EL (cell line): ENCODE measurements around the gene ADM2.
"Not testable (repeated sequence)": the region's sequence is repeated elsewhere in the genome, so short reads cannot be mapped to it uniquely, and the experiment has no call there.

Experiments used
- DNase-seq: peaks from one replicate; pipeline ENCODE4 v3.0.0-alpha.2; 2016

Gene ADM2

DNA sequence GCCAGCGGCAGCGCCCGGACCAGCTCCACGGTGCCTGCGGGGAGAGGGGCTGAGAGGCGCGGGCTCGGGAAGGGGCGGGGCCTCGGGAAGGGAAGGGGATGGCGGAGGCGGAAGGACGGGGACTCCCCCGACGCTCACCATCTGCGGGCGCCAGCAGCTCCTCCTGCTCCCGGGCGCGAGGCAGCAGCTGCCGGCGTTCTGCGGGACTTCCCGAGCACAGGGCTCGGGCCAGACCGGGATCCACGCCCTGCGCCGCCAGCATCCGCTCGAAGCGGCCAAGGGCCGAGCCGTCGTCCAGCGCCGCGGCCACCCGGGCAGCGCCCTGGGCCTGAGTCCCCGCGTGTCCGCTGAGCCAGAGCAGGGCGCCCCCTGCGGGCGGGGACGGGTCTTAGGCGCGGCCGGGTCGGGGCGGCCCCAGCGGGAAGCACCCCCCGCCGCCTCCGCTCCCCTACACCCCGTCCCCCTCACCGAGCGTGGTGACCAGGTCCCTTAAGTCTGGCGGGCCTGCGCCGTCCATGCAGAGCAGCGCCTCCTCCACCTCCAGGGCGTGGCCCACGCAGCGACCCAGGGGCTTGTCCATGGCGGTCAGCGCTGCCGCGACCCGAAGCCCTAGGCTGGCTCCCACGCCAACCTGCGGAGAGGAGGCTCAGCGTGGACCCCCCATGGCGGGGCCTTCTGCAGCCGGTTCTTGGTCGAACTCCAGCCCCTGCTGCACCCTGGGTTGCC lies 44.9 kb downstream of the ADM2 start:
- peak; percentile 82 for DNase-seq

DNA sequence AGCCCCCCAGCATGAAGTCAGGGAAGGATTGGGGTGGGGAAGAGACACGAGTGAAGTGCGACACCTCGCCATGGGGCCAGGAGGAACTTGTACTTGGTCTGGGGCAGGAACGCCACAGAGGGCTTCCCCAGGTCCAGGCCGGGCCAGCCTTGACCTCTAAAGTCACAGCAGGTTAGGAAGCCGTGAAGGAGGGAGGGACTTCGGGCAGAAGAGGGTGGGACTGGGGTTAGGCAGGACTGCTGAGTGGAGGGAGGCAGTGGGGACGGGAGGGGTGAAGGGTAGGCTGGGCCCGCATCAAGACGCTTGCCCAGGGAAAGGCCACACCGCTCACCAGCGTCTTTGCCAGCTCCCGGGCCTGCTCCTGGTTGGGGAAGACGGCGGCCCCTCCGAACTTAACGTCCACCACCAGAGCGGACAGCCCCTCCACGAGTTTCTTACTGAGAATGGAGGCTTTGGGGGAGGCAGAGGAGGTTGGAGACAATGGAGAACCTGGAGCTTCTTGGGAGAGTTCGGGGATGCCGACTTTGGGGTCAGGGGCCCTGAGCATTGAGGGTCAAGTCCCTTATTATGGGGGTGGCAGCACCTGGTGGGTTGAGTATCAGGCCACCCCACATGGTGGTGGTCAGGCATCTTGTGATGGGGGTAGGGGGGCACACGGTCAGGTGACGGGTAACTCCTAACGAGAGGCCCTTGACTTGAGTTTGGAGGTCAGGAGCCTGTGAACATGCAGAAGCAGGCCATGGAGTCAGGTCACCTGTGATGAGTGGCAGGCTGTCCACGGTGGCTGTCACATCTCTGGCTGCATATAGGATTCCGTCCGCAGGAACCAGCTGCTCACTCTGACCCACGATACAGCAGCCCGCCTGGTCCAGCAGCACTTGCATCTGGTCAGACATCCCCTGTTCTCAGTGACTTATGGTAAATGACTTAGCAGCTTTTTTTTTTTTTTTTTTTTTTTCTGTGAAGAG lies 45.8 kb downstream of the ADM2 start:
- DNase-seq = peak; percentile 40

DNA sequence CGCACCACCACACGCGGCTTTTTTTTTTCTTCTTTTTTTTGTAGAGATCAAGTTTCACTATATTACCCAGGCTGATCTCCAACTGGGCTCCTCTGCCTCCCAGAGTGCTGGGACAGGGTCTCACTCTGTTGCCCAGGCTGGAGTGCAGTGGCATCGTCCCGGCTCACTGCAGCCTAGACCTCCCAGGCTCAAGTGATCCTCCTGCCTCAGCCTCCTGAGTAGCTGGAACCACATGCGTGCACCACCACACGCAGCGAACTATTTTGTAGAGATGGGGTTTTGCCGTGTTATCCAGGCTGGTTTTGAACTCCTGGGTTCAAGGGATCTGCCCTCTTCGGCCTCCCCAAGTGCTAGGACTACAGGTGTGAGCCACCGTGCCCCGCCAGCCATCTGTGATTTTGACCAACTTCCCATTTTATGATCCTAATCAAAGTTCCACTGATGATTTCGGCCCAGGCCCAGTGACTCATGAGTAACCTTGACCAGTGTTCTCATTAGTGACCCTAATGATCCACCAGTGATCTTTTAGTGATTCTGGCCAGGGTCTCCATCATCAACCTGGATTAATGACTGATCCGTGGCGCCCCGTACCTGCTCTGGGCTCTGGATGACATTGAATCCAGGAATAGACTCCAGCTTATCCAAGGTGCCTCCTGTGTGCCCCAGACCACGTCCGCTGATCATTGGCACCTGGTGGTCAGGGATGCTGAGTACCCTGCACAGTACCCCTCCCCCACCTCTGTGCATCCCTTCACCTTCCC lies 46.8 kb downstream of the ADM2 start:
- DNase-seq = no peak

DNA sequence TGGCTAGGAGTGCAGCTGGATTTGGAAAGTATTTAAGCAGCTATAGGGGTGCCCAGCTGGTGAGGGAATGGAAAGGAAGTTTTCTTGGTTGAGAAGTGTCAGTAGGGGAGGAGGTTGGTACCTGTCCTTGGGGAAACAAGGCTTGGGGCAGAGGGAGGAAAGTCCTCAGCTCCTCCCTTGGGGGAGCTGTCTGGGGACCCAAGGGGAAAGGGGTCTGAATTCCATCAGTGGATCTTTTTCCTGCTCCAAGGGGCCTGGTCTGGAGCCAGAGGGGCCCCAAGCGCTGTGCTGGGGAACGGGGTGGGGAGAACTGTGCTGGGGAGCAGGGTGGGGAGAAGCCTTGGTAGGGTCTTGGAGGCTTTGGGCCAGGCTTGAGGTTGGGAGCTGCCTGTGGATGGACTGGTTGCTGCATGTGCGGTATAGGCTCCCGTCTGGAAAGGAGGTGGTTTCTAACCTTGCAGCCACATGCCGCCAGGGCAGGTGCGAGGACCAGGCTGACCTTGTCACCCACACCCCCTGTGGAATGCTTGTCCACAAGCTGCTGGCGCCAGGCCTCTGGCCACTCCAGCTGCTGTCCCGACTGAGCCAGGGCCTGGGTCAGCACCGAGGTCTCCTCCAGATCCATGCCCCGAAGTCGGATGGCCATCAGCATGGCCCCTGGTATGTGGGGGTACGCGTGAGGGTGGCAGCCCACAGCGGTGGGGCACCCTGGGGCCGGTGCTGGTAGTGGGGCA lies 47.5 kb downstream of the ADM2 start:
- DNase-seq = no peak

DNA sequence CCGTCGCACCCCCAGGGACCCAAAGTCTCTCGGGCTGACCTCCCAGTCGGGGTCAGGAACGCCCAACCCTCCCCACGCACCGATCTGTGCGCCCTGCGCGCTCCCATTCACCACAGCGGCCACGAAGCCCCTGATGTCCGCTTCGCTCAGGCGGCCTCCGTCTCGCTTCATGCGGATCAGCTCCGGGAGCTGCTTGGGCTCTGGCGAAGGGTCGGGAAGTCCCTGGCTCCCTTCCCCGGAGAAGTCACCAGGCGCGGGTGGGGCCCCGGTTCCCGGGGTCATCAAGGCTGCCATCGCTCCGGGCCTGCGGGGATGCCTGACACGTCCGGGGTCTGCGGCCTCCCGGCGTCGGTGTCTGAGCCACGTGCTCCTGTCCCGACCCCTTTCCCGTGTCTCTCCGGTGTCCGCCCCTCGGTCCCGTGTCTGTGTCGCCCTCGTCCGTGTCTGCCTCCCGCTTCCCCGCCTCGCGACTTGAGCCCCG lies 48.1 kb downstream of the ADM2 start:
- DNase-seq = peak; percentile 27

DNA sequence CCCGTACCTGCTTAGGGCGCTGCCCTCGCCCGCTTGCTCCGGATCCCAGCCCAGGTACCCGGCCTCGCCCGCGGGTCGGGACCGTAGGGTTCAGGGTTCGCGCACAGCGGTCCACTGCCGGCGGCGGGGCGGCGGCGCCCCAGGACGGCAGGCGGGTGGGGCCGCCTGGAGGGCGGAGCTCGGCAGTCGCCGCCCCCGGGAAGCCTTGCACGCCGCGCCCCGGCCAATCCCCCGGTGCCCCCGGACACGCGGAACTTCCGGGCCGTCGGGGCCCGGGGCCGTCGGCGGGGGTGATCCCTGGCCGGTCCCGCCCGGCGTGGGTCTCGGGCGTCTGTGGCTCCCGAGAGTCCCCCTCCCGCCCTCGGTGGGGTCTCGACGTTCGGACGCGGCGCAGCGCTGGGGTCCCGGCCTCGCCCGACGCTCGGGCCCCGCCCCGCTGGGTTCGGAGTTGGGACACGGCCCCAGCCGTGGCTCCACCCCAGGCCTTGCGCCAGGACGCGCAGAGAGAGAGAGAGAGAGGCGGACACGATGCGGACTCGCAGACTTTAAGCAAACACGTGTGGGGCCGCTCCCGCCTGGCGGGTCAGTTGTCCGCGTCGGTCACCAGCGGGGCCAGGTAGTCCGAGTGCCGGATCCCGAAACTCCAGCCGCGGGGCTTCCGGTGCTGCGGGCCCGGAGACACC lies 48.7 kb downstream of the ADM2 start, which contains the start of gene TYMP:
Gene TYMP, minus strand, starts transcription at position 116 of the 683 bp plus-strand sequence. CDS start 303 bp downstream, outside the sequence.
- peak; percentile 85 for DNase-seq

DNA sequence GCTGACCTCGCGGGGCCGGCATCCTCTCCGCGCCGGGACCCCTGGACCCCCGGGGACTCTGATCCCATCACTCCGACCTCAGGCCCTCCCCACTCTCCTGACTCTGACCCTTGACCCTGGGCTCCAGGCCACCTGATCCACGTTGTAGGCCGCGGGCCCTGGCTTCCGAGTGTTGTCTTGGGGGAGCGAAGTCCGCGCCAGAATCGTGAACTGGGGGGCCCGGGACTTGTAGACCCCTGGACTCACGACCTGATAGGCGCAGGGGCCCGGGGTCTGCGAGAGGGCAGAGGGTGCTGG lies 49.2 kb downstream of the ADM2 start:
- no peak for DNase-seq

DNA sequence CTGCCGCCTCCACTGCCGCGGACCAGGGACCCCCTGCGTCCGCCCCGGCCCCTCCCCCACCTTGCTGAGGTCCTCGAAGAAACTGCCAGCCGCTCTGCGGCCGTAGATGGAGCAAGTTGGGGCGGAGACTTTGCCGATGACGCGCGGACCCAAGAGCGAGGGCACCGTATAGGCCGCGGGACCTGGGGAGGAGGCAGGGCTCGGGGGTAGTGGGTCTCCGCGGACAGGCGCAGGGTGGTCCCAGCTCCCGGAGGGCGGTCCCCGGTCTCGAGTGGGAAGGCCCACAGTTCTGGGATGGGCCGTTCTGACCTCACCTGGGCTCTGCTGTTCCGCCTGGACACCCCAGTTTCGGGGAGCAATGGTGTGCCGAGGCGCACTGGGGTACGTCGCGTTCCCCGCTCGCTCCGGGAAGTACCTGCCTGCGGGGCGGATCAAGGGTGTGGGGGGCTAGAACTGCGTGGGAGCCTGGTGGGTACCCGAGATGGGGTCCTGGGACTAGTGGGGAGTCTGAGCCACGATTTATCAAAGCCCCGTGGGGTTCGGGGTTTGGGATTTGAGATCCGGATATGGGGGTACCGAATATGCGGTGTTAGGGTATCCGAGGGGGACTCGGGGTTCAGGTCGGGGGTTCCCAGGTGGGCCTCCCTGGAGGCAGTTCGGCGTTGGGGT lies 49.7 kb downstream of the ADM2 start:
- DNase-seq = peak; percentile 79

DNA sequence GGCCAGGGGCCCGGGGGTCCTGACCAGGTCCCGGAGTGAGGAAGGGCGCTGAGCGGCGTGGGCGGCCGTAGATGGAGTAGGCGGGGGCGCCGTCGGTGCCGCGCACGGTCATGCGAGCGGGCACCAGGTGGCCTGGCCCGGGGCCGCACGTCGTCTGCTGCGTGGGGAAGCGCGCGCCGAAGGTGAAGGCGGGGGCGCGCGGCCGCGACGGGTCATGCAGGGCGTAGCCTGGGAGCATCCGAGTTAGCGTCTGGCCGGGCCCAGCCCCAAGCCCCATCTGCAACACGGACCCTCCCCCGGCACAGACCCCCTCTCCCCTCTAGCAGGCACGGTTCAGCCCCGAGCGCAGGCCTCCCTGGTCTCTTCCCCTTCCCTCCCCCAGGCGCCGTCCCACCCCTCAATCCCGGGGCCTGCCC lies 50.2 kb downstream of the ADM2 start:
- peak; percentile 32 for DNase-seq

DNA sequence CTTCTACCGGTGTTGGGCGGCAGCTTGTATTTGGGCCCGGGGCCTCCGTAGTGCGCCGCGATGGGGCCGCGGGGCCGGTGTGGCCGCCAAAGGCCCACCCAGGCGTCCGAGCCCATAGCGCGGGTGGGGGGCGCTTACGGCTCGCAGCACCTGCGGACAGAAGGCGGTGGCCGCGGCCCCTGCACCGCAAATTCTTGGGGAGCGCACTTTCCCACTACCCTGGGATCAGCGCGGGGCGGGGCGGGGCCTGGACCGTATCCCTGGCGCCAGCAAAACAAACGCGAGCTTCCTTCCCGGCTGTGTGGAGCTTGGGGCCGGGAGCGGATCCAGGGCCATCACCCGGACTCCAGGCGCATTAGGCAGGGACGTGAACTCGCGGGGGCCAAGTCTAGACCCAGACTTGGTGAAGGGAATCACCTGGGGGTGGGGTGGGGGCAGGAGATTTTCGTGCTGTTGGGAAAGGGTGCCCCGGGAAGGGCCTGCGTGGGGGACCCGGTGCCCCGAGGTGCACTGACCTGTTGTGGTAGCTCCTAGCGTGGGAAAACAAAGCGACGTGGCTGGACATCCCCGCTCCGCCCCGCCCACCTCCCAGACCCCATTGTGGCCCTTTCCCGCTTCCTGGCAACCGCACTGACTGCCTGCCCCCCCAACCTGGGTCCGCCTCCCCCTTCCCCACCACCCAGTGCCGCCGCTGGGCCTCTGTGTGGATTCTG lies 50.8 kb downstream of the ADM2 start:
- DNase-seq = peak; percentile 74

DNA sequence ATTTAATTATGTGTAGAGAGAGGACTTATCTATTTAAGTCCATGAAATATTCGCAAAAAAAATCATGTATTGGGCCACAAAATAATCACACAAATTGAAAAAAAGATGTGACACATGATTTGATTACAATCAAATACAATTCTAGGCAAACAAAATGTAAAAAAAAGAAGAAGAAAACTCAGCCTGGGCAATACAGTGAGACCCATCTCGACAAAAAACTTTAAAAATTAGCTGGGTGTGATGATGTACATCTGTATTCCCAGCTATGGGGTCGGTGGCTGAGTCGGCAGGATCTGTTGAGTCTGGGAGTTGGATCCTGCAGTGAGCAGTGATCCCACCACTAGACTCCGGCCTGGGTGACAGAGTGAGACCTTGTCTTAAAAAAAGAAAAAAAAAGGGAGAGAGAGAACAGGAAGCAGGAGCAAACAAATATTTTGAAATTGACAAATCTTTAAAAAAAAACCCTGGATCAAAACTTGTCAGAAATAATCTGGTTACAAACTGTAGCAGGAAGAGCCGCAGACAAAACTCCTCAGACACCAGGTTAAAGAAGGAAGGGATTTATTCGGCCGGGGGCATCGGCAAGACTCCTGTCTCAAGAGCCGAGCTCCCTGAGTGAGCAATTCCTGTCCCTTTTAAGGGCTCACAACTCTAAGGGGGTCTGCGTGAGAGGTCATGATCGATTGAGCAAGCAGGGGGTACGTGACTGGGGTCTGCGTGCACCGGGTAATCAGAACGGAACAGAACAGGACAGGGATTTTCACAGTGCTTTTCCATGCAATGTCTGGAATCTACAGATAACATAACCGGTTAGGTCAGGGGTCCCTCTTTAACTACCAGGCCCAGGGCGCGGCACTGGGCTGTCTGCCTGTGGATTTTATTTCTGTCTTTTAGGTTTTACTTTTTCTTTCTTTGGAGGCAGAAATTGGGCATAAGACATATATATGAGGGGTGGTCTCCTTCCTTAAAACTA lies 51.8 kb downstream of the ADM2 start:
- DNase-seq = no peak

DNA sequence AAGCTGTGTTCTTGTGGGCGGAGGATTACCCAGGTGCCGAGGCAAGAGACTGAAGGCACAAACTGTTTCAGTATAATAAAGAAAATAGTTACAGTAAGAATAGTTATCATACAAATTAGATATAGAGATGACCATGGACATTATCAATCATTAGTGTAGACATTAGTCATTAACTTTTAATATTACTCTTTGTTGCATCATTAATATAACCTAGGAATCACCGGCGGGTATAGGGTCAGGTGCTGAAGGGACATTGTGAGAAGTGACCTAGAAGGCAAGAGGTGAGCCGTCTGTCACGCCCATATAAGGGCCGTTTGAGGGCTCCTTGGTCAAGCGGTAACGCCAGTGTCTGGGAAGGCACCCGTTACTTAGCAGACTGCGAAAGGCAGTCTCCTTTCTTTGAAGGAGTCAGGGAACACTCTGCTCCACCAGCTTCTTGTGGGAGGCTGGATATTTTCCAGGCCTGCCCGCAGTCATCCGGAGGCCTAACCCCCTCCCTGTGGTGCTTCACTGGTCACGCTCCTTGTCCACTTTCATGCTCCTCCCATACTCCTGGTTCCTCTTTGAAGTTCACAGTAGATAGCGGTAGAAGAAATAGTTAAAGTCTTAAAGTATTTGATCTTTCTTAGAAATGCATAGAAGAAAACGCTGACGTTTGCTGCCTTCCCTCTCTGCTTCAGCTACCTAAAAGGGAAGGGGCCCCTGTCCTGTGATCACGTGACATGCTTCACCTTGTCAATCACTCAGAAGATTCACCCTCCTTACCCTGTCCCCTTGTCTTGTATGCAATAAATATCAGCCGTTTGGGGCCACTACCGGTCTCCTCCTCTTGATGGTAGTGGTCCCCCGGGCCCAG lies 52.7 kb downstream of the ADM2 start:
- not testable (repeated sequence) for DNase-seq

DNA sequence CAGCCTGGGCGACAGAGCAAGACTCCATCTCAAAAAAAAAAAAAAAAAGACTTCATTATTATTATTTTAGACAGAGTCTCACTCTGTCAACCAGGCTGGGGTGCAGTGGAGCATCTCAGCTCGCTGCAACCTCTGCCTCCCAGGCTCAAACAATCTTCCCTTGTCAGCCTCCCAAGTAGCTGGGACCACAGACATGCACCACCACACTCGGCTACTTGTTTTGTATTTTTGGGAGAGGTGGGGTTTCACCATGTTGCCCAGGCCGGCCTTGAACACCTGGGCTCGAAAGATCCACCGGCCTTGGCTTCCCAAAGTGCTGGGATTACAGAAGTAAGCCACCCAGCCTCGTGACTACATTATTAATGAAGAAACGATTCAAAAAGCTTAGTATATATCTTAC lies 53.8 kb downstream of the ADM2 start:
- DNase-seq = no peak
